Cardiac fibroblast (primary cell): ENCODE results near the gene LRMDA.

Source experiments
- DNase-seq, 2 donors: peaks; one replicate each; pipeline versions ENCODE4 v3.0.0 to v3.0.0-alpha.2; 2010; ENCODE audit warnings: low read depth in 2 of 2
- H3K4me3 ChIP-seq, 2 donors: replicated peaks in 1 of 2; 1 replicate in 1 of 2; 2 replicates in 1 of 2; pipeline ENCODE4 v1.5.1; 2011; ENCODE audit warnings: low read depth in 2 of 2, low read length in 2 of 2, mild to moderate bottlenecking in 2 of 2, moderate library complexity in 1 of 2
- TF ChIP-seq, protein P1 (sequence below): IDR thresholded peaks from one replicate; pipeline ENCODE4 v1.5.1; 2011; ENCODE audit warnings: low read depth, mild to moderate bottlenecking, low read length, inconsistent platforms

The LRMDA gene

DNA sequence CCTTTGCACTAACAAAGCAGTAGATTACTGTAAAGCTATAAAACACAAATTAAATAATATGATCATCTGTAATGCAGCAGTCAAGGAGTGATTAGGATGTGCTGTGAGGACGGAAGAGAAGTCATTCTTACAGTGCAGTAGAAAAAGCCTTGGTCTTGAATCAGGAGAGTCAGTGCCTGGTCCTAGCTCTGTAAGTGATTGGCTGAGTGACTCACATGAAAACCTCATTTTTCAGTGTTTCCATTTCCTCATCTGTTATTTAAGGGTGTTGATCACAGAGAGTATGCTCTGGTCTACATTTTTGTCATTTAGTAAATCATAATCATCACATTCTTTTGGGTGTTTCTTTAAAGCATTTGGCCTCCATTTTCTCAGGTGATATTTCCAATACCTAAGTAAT is 717.8 kb downstream of the LRMDA start:
- H3K4me3 ChIP-seq: no peak overlapping the region
- TF ChIP-seq, protein P1, sequence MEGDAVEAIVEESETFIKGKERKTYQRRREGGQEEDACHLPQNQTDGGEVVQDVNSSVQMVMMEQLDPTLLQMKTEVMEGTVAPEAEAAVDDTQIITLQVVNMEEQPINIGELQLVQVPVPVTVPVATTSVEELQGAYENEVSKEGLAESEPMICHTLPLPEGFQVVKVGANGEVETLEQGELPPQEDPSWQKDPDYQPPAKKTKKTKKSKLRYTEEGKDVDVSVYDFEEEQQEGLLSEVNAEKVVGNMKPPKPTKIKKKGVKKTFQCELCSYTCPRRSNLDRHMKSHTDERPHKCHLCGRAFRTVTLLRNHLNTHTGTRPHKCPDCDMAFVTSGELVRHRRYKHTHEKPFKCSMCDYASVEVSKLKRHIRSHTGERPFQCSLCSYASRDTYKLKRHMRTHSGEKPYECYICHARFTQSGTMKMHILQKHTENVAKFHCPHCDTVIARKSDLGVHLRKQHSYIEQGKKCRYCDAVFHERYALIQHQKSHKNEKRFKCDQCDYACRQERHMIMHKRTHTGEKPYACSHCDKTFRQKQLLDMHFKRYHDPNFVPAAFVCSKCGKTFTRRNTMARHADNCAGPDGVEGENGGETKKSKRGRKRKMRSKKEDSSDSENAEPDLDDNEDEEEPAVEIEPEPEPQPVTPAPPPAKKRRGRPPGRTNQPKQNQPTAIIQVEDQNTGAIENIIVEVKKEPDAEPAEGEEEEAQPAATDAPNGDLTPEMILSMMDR: no peak
- peak in 1 of 2 donors; percentile 22 for DNase-seq

DNA sequence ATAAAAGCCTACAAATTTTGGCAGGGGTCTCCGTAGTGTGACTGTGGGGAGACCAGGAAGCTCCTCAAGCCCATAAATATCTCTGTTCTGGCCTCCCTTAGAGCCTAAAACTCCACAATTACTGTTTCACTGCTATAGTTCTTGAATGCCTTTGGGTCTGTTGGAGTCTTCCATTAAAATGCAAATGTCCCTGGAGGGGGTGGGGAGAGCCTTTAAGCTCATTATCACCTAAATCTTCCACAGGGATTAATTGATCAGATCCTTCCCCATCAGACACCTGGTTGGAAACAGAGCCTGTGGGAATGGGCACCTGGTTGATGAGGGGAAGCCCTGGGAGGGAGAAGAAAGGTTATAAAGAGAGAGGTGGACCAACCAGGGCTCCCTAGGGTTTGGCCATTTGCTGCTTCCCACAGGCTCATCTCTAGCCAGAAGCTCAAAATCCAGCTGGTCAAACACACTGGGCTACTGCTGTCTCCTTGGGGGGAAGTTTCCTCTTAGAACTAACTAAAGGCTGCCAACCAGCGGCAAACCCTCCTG is 718.2 kb downstream of the LRMDA start:
- no peak overlapping the region for H3K4me3 ChIP-seq
- DNase-seq: no peak
- TF ChIP-seq, protein P1: no peak

DNA sequence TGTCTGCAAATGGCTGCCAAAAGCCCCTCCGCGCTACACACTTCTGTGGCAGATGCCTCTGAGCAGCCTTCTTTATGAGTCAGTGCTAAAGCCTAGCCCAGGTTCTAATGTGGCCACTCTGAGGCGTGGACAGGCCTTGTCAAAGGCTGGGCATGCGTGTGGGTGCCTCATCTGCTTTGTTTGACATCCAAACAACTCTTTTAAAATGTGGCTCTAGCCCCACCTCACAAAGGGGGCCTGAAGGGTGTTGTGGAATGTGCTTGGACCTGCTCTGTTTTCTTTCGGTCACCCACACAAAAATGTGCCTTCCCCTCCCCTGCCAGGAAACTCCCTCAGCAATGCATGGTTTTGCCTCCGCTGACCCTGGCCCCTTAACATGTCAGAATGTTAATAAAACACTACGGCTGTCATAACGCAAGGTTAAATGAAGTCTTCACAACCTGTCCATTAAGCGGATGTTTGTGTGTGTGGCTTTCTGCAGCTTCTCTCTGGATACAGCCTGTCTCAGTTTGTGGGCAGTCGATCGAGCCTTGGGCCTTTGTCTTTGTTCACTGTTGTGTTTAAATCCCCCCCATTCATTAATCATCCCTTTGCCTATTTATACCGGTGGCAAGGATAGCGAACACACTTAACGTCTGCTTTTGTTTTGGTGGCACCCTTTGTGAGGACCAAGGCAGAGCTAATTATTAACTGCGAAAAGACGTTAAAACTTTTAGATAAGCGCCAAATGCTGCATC is 718.9 kb downstream of the LRMDA start:
- TF ChIP-seq, protein P1: no peak
- no peak overlapping the region for H3K4me3 ChIP-seq
- peak in 1 of 2 donors; percentile 43 for DNase-seq

DNA sequence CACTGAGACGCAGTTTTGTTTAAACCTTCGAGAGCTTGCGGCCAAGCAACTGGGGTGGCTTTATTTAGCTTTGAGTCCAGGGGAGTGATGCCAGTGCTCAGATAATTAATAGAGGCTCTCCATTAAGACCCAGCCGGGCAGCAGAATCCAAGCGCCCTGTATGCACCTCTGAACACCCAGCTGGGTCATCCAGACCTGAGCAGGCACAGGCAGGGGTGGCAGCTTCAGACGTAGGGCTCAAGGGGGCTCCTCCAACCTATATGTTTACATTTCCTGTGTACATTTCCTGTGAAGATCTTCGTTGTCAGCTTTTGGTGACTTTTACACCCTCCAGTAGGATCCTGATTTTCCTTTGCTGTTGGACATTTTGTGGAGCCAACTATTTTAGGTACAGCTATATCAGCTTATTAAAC is 719.5 kb downstream of the LRMDA start:
- TF ChIP-seq, protein P1: no peak
- H3K4me3 ChIP-seq: no peak overlapping the region
- DNase-seq: no peak

DNA sequence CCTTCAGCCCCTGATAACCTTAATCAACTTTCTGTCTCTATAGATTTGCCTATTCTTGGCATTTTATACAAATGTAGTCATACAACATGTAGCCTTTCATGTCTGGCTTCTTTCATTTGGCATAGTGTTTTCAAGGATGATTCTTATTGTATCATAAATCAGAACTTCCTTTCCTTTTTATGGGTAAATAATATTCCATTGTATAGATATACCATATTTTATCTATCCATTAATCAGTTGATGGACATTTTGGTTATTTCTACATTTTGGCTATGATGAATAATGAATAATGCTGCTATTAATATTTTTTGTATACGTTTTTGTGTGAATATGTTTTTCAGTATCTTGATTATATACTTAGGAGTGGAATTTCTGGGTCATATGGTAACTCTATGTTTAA is 720.8 kb downstream of the LRMDA start:
- no peak overlapping the region for H3K4me3 ChIP-seq
- DNase-seq: no peak
- TF ChIP-seq, protein P1: no peak

- H3K4me3 ChIP-seq: no peak overlapping the region
- no peak for DNase-seq
- TF ChIP-seq, protein P1: no peak
Observed at GRCh38 chr10:76155961-76156360, 724.5 kb downstream of the LRMDA start.
